ENCODE results near the gene HTR1D.
"Not testable (repeated sequence)": the region's sequence is repeated elsewhere in the genome, so short reads cannot be mapped to it uniquely, and the experiment has no call there.

The HTR1D gene

GRCh38 chr1:23194119-23194984 is 22.9 kb downstream of the HTR1D start:
- Histone ChIP-seq H3K27ac (peak overlapping the region; percentile 100), H3K4me3 (ENCODE audit: low read depth, low read length) (no peak overlapping the region), H3K36me3 (replicated peaks) (no peaks in the 10 kb centered on the region), H3K27me3 (replicated peaks) (no peaks in the 10 kb centered on the region)
- in situ Hi-C loops (cut with HindIII; ENCODE audit: low pct_ligation_motif_present, low sequenced_read_pairs) = no loop called here
- TF ChIP-seq, protein P1, sequence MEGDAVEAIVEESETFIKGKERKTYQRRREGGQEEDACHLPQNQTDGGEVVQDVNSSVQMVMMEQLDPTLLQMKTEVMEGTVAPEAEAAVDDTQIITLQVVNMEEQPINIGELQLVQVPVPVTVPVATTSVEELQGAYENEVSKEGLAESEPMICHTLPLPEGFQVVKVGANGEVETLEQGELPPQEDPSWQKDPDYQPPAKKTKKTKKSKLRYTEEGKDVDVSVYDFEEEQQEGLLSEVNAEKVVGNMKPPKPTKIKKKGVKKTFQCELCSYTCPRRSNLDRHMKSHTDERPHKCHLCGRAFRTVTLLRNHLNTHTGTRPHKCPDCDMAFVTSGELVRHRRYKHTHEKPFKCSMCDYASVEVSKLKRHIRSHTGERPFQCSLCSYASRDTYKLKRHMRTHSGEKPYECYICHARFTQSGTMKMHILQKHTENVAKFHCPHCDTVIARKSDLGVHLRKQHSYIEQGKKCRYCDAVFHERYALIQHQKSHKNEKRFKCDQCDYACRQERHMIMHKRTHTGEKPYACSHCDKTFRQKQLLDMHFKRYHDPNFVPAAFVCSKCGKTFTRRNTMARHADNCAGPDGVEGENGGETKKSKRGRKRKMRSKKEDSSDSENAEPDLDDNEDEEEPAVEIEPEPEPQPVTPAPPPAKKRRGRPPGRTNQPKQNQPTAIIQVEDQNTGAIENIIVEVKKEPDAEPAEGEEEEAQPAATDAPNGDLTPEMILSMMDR (IDR thresholded peaks at IDR 0.05; ENCODE audit: low read depth, low read length, missing control alignments) = no peak
- DNase-seq = peak; percentile 98

DNA sequence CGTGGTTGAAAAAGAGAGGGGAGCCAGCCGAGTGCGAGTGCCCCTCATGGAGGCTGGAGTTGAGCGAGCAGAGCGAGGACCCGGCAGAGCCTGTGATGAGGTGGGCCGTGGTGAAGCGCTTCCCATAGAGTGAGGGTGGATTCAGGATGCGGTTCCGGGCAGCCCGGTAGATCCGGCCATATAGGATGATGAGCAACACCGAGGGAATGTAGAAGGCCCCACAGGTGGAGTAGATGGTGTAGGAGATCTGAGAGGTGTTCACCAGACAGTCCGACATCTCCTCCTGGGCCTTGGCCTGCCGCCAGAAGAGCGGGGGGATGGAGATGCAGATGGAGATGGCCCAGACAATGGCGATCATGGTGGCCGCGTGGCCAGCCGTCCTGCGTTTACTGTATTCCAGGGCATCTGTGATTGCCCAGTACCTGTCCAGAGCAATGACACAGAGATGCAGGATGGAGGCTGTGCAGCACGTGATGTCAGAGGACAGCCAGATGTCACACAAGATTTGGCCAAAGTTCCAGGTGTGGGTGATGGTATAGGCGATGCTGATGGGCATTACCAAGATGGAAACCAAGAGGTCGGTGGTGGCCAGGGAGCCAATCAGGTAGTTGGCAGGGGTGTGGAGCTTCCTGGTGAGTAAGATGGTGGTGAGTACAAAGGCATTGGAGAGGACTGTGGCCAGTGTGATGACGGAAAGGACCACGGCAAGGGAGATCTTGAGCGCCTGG is 23.7 kb downstream of the HTR1D start:
- DNase-seq = no peak
- TF ChIP-seq, protein P1 (IDR thresholded peaks at IDR 0.05; ENCODE audit: low read depth, low read length, missing control alignments) = no peak
- H3K27ac ChIP-seq = peak overlapping the region; percentile 100
- H3K4me3 ChIP-seq (ENCODE audit: low read depth, low read length) = no peak overlapping the region
- in situ Hi-C loops (cut with HindIII; ENCODE audit: low pct_ligation_motif_present, low sequenced_read_pairs) = no loop called here
- no peaks in the 10 kb centered on the region for H3K27me3 ChIP-seq (replicated peaks)
- H3K36me3 ChIP-seq (replicated peaks) = no peaks in the 10 kb centered on the region

DNA sequence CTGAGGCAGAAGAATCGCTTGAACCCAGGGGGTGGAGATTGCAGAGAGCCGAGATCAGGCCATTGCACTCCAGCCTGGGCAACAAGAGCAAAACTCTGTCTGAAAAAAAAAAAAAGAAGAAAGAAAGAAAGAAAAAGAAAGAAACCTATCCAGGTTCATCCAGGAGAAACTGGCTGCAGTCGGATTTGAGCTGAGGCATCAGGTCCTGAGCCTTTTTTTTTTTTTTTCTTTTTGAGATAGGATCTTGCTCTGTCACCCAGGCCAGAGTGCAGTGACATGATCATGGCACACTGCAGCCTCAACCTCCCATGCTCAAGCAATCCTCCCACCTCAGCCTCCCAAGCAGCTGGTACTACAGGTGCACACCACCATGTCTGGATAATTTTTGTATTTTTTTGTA is 26.1 kb downstream of the HTR1D start:
- DNase-seq = no peak
- Histone ChIP-seq H3K36me3 (replicated peaks) (no peaks in the 10 kb centered on the region), H3K27me3 (replicated peaks) (no peaks in the 10 kb centered on the region), H3K4me3 (ENCODE audit: low read depth, low read length) (no peak overlapping the region), H3K27ac (no peak overlapping the region)
- TF ChIP-seq, protein P1 (IDR thresholded peaks at IDR 0.05; ENCODE audit: low read depth, low read length, missing control alignments) = no peak
- in situ Hi-C loops (cut with HindIII; ENCODE audit: low pct_ligation_motif_present, low sequenced_read_pairs) = no loop called here

GRCh38 chr1:23188936-23189452 is 28.3 kb downstream of the HTR1D start:
- H3K27ac ChIP-seq = peak overlapping the region; percentile 92
- in situ Hi-C loops (cut with HindIII; ENCODE audit: low pct_ligation_motif_present, low sequenced_read_pairs) = loop anchor here (10.0 kb wide), 1 partner anchor 94 kb away; no protein-coding TSS in a partner anchor
- H3K27me3 ChIP-seq (replicated peaks); H3K36me3 ChIP-seq (replicated peaks); H3K4me3 ChIP-seq (ENCODE audit: low read depth, low read length): not testable (repeated sequence)
- DNase-seq = peak; percentile 96

GRCh38 chr1:23188434-23188884 is 28.8 kb downstream of the HTR1D start:
- in situ Hi-C loops (cut with HindIII; ENCODE audit: low pct_ligation_motif_present, low sequenced_read_pairs) = loop anchor here (10.0 kb wide), 1 partner anchor 94 kb away; no protein-coding TSS in a partner anchor
- no peak for DNase-seq
- no peak overlapping the region for H3K4me3 ChIP-seq (ENCODE audit: low read depth, low read length)
- no peaks in the 10 kb centered on the region for H3K27me3 ChIP-seq (replicated peaks)
- peak overlapping the region; percentile 92 for H3K27ac ChIP-seq
- TF ChIP-seq, protein P1 (IDR thresholded peaks at IDR 0.05; ENCODE audit: low read depth, low read length, missing control alignments) = no peak
- no peaks in the 10 kb centered on the region for H3K36me3 ChIP-seq (replicated peaks)

GRCh38 chr1:23187637-23188036 is 29.7 kb downstream of the HTR1D start:
- Histone ChIP-seq H3K4me3 (ENCODE audit: low read depth, low read length) (no peak overlapping the region), H3K27me3 (replicated peaks) (no peaks in the 10 kb centered on the region), H3K27ac (no peak overlapping the region), H3K36me3 (replicated peaks) (no peaks in the 10 kb centered on the region)
- TF ChIP-seq, protein P1 (IDR thresholded peaks at IDR 0.05; ENCODE audit: low read depth, low read length, missing control alignments) = no peak
- in situ Hi-C loops (cut with HindIII; ENCODE audit: low pct_ligation_motif_present, low sequenced_read_pairs) = loop anchor here (10.0 kb wide), 1 partner anchor 93 kb away; no protein-coding TSS in a partner anchor
- DNase-seq = no peak
